HCT116 (cell line): ENCODE measurements around the gene DNAAF5.

ENCODE experiments used
- CEBPB ChIP-seq: IDR thresholded peaks from 2 replicates; pipeline ENCODE4 v1.6.1; 2012; ENCODE audit warnings: low read depth
- JUND ChIP-seq: IDR thresholded peaks from 2 replicates; pipeline ENCODE4 v1.6.1; 2012
- POLR2A ChIP-seq: IDR thresholded peaks from 2 replicates; pipeline ENCODE4 v1.7.0; 2011; ENCODE audit warnings: borderline replicate concordance; ENCODE audit not compliant: insufficient read depth, insufficient read length; ENCODE audit errors: extremely low read depth
- SIN3A ChIP-seq: IDR thresholded peaks from 2 replicates; pipeline ENCODE4 v1.6.1; 2012; ENCODE audit warnings: low read depth
- SP1 ChIP-seq: IDR thresholded peaks from 2 replicates; pipeline ENCODE4 v1.6.1; 2012; ENCODE audit warnings: low read depth
- TF ChIP-seq, protein P1 (sequence below), 3 experiments: fragments of 200-600 bp in 1 of 3; sonication (generic) in 1 of 3; IDR thresholded peaks in 2 of 3; conservative IDR thresholded peaks in 1 of 3; 2 replicates each; pipeline ENCODE4 v1.5.1; 2012 to 2017; ENCODE audit warnings: low read depth in 2 of 3, low read length in 2 of 3, antibody characterized with exemption in 1 of 3, borderline replicate concordance in 1 of 3, control low read depth in 1 of 3, mild to moderate bottlenecking in 1 of 3, mixed read lengths in 1 of 3, mixed run types in 1 of 3, moderate library complexity in 1 of 3; ENCODE audit not compliant: insufficient read depth in 1 of 3
- TF ChIP-seq, protein P2 (sequence below): IDR thresholded peaks from 2 replicates; pipeline ENCODE4 v1.6.1; 2012

DNA sequence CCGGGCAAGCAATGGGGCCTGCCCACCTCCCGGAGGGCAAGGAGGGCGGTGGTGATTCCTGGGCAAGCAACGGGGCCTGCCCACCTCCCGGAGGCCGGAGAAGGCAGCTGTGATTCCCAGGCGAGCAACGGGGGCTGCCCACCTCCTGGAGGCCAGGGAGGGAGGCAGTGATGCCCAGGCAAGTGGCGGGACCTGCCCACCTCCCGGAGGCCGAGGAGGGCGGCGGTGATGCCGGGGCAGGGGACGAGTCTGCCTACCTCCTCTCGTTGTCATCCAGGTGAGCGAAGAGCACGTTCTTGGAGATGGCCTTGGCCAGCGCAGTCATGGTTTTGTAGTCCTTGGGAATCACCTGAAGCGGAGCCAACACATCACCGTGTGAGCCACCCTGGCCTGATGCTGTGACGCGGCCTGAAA lies 49.5 kb upstream of the DNAAF5 start:
- TF ChIP-seq, protein P1, sequence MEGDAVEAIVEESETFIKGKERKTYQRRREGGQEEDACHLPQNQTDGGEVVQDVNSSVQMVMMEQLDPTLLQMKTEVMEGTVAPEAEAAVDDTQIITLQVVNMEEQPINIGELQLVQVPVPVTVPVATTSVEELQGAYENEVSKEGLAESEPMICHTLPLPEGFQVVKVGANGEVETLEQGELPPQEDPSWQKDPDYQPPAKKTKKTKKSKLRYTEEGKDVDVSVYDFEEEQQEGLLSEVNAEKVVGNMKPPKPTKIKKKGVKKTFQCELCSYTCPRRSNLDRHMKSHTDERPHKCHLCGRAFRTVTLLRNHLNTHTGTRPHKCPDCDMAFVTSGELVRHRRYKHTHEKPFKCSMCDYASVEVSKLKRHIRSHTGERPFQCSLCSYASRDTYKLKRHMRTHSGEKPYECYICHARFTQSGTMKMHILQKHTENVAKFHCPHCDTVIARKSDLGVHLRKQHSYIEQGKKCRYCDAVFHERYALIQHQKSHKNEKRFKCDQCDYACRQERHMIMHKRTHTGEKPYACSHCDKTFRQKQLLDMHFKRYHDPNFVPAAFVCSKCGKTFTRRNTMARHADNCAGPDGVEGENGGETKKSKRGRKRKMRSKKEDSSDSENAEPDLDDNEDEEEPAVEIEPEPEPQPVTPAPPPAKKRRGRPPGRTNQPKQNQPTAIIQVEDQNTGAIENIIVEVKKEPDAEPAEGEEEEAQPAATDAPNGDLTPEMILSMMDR (IDR thresholded peaks at IDR 0.05 in 2 of 3, conservative IDR thresholded peaks at IDR 0.05 in 1 of 3; ENCODE audit: borderline replicate concordance in 1 of 3, insufficient read depth in 1 of 3, low read depth in 2 of 3, low read length in 2 of 3): no peak
- TF ChIP-seq SIN3A: no peak
- TF ChIP-seq, protein P2, sequence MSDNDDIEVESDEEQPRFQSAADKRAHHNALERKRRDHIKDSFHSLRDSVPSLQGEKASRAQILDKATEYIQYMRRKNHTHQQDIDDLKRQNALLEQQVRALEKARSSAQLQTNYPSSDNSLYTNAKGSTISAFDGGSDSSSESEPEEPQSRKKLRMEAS: no peak
- no peak for TF ChIP-seq POLR2A
- TF ChIP-seq JUND: no peak
- TF ChIP-seq SP1: no peak
- TF ChIP-seq CEBPB: no peak
